Neural cell (in vitro differentiated cells): Measurements from ENCODE around the gene TRABD2B.

Experiments
- EZH2 ChIP-seq: fragments of 200-600, 300-800 bp; shearing (Covaris generic), sonication (generic); IDR thresholded peaks from 2 replicates; pipeline ENCODE4 v1.6.1; 2014; ENCODE audit warnings: antibody characterized with exemption, low read length, borderline replicate concordance, mild to moderate bottlenecking; ENCODE audit not compliant: insufficient read depth, poor library complexity, severe bottlenecking
- MXI1 ChIP-seq: fragments of 450-650 bp; conservative IDR thresholded peaks from 2 replicates; pipeline ENCODE4 v1.6.1; 2014; ENCODE audit warnings: antibody characterized with exemption, mild to moderate bottlenecking; ENCODE audit not compliant: poor library complexity, severe bottlenecking
- RAD21 ChIP-seq: fragments of 450-650 bp; conservative IDR thresholded peaks from 2 replicates; pipeline ENCODE4 v1.6.1; 2014; ENCODE audit warnings: antibody characterized with exemption, mild to moderate bottlenecking, moderate library complexity
- REST ChIP-seq: IDR thresholded peaks from 2 replicates; pipeline ENCODE4 v1.6.1; 2012; ENCODE audit warnings: borderline replicate concordance
- TF ChIP-seq, protein P1 (sequence below): fragments of 450-650 bp; IDR thresholded peaks from 2 replicates; pipeline ENCODE4 v1.5.1; 2014; ENCODE audit warnings: antibody characterized with exemption, mild to moderate bottlenecking, moderate library complexity; ENCODE audit not compliant: poor library complexity, severe bottlenecking

- TF ChIP-seq, protein P1, sequence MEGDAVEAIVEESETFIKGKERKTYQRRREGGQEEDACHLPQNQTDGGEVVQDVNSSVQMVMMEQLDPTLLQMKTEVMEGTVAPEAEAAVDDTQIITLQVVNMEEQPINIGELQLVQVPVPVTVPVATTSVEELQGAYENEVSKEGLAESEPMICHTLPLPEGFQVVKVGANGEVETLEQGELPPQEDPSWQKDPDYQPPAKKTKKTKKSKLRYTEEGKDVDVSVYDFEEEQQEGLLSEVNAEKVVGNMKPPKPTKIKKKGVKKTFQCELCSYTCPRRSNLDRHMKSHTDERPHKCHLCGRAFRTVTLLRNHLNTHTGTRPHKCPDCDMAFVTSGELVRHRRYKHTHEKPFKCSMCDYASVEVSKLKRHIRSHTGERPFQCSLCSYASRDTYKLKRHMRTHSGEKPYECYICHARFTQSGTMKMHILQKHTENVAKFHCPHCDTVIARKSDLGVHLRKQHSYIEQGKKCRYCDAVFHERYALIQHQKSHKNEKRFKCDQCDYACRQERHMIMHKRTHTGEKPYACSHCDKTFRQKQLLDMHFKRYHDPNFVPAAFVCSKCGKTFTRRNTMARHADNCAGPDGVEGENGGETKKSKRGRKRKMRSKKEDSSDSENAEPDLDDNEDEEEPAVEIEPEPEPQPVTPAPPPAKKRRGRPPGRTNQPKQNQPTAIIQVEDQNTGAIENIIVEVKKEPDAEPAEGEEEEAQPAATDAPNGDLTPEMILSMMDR: no peak
- TF ChIP-seq MXI1 (no peak), EZH2 (no peak), REST (no peak), RAD21 (no peak)
Measured at GRCh38 chr1:47753808-47754207, 243.4 kb downstream of the TRABD2B start.
